Keratinocyte (primary cell): ENCODE measurements around the gene NR6A1. TPM values are rescaled to one million over a fixed set of nuclear protein-coding genes. Genes with fewer than 3 reads are reported as not detected.
A peak's percentile ranks its signal among the peaks of the same experiment; 100 is the strongest.

Experiments used
- DNase-seq: peaks from one replicate; pipeline ENCODE4 v3.0.0-alpha.2; 2011; ENCODE audit warnings: low read depth, missing footprints, low spot score
- FAIRE-seq: peaks from 2 replicates; lab custom pipeline; 2011; peaks lifted over from hg19 to GRCh38; lab: Jason Lieb, UNC
- H2AFZ ChIP-seq: 2 replicates; pipeline ENCODE4 v1.6.0; 2012; ENCODE audit warnings: low read length, control low read depth, inconsistent platforms; ENCODE audit not compliant: control insufficient read depth
- H3K27ac ChIP-seq: 2 replicates; pipeline ENCODE4 v1.5.1; 2011; ENCODE audit warnings: low read length; ENCODE audit not compliant: control insufficient read depth, insufficient read depth
- H3K27me3 ChIP-seq: 3 replicates; pipeline ENCODE4 v1.6.0; 2011; ENCODE audit warnings: low read length; ENCODE audit not compliant: control insufficient read depth, insufficient read depth; ENCODE audit errors: extremely low read depth
- H3K36me3 ChIP-seq, 2 experiments: 2 replicates in 1 of 2; 3 replicates in 1 of 2; pipeline ENCODE4 v1.5.1; 2011; ENCODE audit warnings: low read length in 2 of 2, mild to moderate bottlenecking in 1 of 2; ENCODE audit not compliant: control insufficient read depth in 2 of 2, insufficient read depth in 2 of 2; ENCODE audit errors: extremely low read depth in 1 of 2
- H3K4me1 ChIP-seq: 3 replicates; pipeline ENCODE4 v1.5.1; 2011; ENCODE audit warnings: low read length; ENCODE audit not compliant: control insufficient read depth, insufficient read depth; ENCODE audit errors: extremely low read depth
- H3K4me2 ChIP-seq: 3 replicates; pipeline ENCODE4 v1.6.0; 2011; ENCODE audit warnings: low read depth, low read length; ENCODE audit not compliant: control insufficient read depth, insufficient read depth; ENCODE audit errors: extremely low read depth
- H3K4me3 ChIP-seq, 3 experiments: fragments of 200-600 bp in 1 of 3; sonication (generic) in 1 of 3; 2 replicates in 2 of 3; 3 replicates in 1 of 3; pipeline ENCODE4 v1.5.1; 2011 to 2016; ENCODE audit warnings: low read length in 3 of 3, mild to moderate bottlenecking in 3 of 3, control low read depth in 2 of 3, inconsistent platforms in 1 of 3, low read depth in 1 of 3, mixed read lengths in 1 of 3, mixed run types in 1 of 3, moderate library complexity in 1 of 3; ENCODE audit not compliant: control insufficient read depth in 2 of 3, insufficient read depth in 2 of 3; ENCODE audit errors: extremely low read depth in 1 of 3
- H3K79me2 ChIP-seq: 2 replicates; pipeline ENCODE4 v1.6.0; 2012; ENCODE audit warnings: low read length; ENCODE audit not compliant: control insufficient read depth, insufficient read depth
- H3K9ac ChIP-seq: 3 replicates; pipeline ENCODE4 v1.6.0; 2011; ENCODE audit warnings: low read length; ENCODE audit not compliant: control insufficient read depth, insufficient read depth; ENCODE audit errors: extremely low read depth
- H3K9me1 ChIP-seq: 3 replicates; pipeline ENCODE4 v1.6.0; 2011; ENCODE audit warnings: low read length; ENCODE audit not compliant: control insufficient read depth, insufficient read depth; ENCODE audit errors: extremely low read depth
- H3K9me3 ChIP-seq: 2 replicates; pipeline ENCODE4 v1.5.1; 2012; ENCODE audit warnings: low read depth, low read length; ENCODE audit not compliant: control insufficient read depth
- H4K20me1 ChIP-seq: 3 replicates; pipeline ENCODE4 v1.6.0; 2011; ENCODE audit warnings: low read length; ENCODE audit not compliant: control insufficient read depth, insufficient read depth; ENCODE audit errors: extremely low read depth
- EZH2 ChIP-seq: IDR thresholded peaks from one replicate; pipeline ENCODE4 v1.6.1; 2012; ENCODE audit warnings: inconsistent platforms, mild to moderate bottlenecking, low read length, moderate library complexity
- dilution Hi-C: fragments of 300-500 bp; cut with MboI; formaldehyde crosslinking; loops from one replicate; pipeline ENCODE4 v1.7.0; 2020; ENCODE audit warnings: low sequenced_read_pairs; ENCODE audit not compliant: extremely low pct_ligation_motif_present
- polyA plus RNA-seq, 5 experiments: library from polyadenylated mRNA; depleted of rRNA in 3 of 5; stranded (reverse) in 3 of 5; stranded (forward) in 1 of 5; unstranded in 1 of 5; fragments of >200 nt; gene quantifications; 1 replicate in 1 of 5; 2 replicates in 3 of 5; 3 replicates in 1 of 5; pipeline versions ENCODE4 v1.2.1 to v1.2.3, GENCODE V29; 2011 to 2012; ENCODE audit warnings: missing spikeins in 2 of 5, low read depth in 1 of 5, low replicate concordance in 1 of 5
- TF ChIP-seq, protein P1 (sequence below), 3 experiments: IDR thresholded peaks in 1 of 3; conservative IDR thresholded peaks in 1 of 3; optimal IDR thresholded peaks in 1 of 3; 2 replicates in 2 of 3; 3 replicates in 1 of 3; pipeline versions ENCODE3 to v1.5.1; 2011; ENCODE audit warnings: low read length in 3 of 3, mild to moderate bottlenecking in 3 of 3, moderate library complexity in 2 of 3, control low read depth in 1 of 3, inconsistent platforms in 1 of 3; ENCODE audit not compliant: insufficient read depth in 2 of 3; ENCODE audit errors: extremely low read depth in 1 of 3

Gene NR6A1
- polyA plus RNA-seq, 1 donor (not counting 4 experiments of a cell fraction or from before 2014, with no cell fraction given), result 1.8 TPM

DNA sequence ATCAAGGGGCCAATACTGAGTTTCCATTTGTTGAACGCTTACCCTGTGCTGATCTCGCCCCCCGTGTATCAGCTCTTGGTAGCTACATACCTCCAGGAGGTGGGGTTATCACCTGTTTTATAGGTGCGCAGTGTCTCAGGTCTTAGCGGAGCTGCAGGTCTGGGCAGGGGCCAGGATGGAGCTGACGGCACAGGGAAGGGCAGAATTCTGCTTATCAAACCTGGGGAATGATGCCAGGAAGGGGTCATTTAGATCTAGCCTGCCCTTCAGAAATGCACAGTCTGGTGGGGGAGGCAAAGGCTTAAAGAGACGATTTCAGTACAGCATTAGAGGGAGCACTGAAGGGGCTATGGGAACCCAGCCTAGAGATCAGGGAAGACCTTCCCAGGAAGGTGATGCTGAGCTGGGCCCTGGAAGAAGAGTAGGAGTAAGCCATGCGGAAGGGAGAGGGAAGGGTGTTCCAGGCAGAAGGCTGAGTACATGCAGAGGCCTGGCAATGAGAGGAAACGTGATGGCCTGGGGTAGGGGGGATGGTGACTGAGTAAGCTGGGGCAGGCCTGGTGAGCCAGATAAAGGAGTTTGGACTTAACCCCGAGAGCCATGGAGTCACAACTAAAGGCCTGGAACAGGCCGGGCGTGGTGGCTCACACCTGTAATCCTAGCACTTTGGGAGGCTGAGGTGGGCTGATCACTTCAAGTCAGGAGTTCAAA lies 37.3 kb upstream of the NR6A1 start:
- Histone ChIP-seq H3K9ac (no peak overlapping the region), H2AFZ (peak overlapping the region; percentile 68), H4K20me1 (no peaks in the 10 kb centered on the region), H3K4me3 (no peak overlapping the region), H3K27ac (peak overlapping the region; percentile 14), H3K9me3 (no peaks in the 10 kb centered on the region), H3K27me3 (no peaks in the 10 kb centered on the region), H3K4me2 (peak overlapping the region; percentile 32), H3K4me1 (peaks cover 47% of the 10 kb centered on the region), H3K79me2 (no peaks in the 10 kb centered on the region), H3K9me1 (no peaks in the 10 kb centered on the region), H3K36me3 (no peaks in the 10 kb centered on the region)
- FAIRE-seq (peak; percentile 59), DNase-seq (peak; percentile 38)
- TF ChIP-seq, protein P1, sequence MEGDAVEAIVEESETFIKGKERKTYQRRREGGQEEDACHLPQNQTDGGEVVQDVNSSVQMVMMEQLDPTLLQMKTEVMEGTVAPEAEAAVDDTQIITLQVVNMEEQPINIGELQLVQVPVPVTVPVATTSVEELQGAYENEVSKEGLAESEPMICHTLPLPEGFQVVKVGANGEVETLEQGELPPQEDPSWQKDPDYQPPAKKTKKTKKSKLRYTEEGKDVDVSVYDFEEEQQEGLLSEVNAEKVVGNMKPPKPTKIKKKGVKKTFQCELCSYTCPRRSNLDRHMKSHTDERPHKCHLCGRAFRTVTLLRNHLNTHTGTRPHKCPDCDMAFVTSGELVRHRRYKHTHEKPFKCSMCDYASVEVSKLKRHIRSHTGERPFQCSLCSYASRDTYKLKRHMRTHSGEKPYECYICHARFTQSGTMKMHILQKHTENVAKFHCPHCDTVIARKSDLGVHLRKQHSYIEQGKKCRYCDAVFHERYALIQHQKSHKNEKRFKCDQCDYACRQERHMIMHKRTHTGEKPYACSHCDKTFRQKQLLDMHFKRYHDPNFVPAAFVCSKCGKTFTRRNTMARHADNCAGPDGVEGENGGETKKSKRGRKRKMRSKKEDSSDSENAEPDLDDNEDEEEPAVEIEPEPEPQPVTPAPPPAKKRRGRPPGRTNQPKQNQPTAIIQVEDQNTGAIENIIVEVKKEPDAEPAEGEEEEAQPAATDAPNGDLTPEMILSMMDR (optimal IDR thresholded peaks at IDR 0.05 in 1 of 3, IDR thresholded peaks at IDR 0.05 in 1 of 3, conservative IDR thresholded peaks at IDR 0.05 in 1 of 3; ENCODE audit: extremely low read depth in 1 of 3, insufficient read depth in 2 of 3, low read length in 3 of 3), result no peak
- no peak for TF ChIP-seq EZH2
- dilution Hi-C loops, result no loop called here

DNA sequence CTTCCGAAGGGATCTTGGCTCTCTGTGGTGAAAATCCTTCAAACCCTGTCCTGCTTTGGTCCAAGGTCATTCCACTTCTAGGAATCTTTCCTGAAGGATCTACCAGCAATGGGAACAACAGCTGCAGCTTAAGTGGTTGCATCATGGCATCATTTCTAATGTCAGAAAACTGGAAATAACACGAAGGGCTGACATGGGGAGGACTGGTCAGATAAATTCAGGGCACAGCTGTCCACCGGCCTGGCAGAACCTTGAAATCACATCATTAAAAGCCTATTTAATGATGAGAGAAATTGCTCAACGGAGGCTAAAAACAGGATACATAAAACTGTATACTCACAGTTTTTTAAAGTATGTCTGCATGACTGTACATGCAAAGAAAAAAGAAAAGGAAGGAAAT lies 34.1 kb upstream of the NR6A1 start:
- FAIRE-seq, result no peak

More for the DNA sequence above, 34.1 kb upstream of the NR6A1 start:
- no peaks in the 10 kb centered on the region for H3K79me2 ChIP-seq
- DNase-seq, result no peak
- H3K4me1 ChIP-seq, result peaks cover 26% of the 10 kb centered on the region
- H3K4me3 ChIP-seq, result no peak overlapping the region
- no peak overlapping the region for H3K9ac ChIP-seq
- H3K27me3 ChIP-seq, result peaks cover 3% of the 10 kb centered on the region
- peak overlapping the region; percentile 52 for H3K4me2 ChIP-seq
- no peaks in the 10 kb centered on the region for H3K9me1 ChIP-seq
- no peaks in the 10 kb centered on the region for H4K20me1 ChIP-seq
- no peaks in the 10 kb centered on the region for H3K9me3 ChIP-seq
- no peaks in the 10 kb centered on the region for H3K36me3 ChIP-seq
- TF ChIP-seq, protein P1 (optimal IDR thresholded peaks at IDR 0.05 in 1 of 3, IDR thresholded peaks at IDR 0.05 in 1 of 3, conservative IDR thresholded peaks at IDR 0.05 in 1 of 3; ENCODE audit: extremely low read depth in 1 of 3, insufficient read depth in 2 of 3, low read length in 3 of 3), result no peak
- no peak for TF ChIP-seq EZH2
- peak overlapping the region; percentile 44 for H2AFZ ChIP-seq
- H3K27ac ChIP-seq, result no peak overlapping the region
- dilution Hi-C loops, result no loop called here
